HG03571 (cell line): Measurements from ENCODE around the gene CRACR2B.

Source experiments
- ATAC-seq: cut with Tn5 transposase; IDR thresholded peaks from one replicate; pipeline ENCODE4 v1.9.1; 2021; ENCODE audit not compliant: unreplicated experiment

The CRACR2B gene

GRCh38 chr11:850775-851763 is 23.4 kb downstream of the CRACR2B start:
- no peak for ATAC-seq

- no peak for ATAC-seq
Observed at GRCh38 chr11:852762-853161, 25.0 kb downstream of the CRACR2B start.

GRCh38 chr11:853682-854448 is 26.1 kb downstream of the CRACR2B start:
- ATAC-seq: no peak

DNA sequence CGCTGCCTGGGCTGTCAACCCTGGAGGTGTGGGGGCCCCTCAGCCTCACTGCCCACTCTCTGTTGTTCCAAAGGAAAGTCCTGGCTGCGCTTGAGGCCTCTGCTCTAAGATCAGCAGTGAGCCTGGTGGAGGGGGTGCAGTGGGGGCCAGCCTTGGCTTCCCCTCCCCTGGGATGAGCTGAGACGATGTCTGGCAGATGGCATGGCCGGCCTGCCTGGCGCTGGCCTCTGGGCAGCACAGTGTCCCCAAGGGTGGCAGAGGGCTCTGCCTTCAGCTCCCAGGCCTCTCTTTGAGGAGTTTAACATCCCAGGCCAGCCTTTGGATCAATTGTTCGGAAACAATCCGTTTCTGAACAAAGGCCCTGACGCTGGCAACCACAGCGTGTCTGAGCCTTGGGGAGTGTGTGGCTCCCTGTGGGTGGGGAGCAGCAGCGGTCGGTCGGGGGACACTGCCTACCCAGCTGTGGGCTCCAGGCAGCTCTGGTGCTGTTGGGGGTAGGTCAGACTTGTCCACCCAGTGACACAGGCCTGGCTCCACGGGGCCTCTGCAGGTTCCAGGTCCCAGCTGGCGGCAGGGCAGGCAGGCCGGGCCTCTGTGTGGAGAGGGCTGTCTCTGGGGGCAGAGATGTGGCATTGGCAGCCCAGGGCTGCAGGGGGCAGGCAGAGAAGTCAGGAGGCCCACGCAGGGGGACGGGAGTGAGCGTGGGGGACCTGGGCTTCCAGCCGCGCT is 27.0 kb downstream of the CRACR2B start:
- ATAC-seq: no peak

DNA sequence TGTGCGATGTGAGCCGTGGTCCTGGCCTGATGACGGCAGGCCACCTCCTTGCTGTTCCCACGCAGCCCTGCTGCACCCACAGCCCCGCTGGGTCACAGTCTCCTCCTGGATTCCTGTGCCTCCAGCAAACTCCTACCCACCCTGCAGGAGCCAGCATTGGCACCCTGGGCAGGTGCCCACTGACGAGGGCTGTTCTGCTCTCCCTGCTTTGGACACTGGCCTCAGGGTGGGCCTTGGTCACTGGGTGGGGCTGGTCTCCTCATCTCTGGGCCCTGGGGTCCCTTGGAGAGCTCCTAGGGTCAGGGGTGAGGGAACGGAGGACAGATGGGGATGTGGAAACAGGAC is 27.6 kb downstream of the CRACR2B start:
- no peak for ATAC-seq

DNA sequence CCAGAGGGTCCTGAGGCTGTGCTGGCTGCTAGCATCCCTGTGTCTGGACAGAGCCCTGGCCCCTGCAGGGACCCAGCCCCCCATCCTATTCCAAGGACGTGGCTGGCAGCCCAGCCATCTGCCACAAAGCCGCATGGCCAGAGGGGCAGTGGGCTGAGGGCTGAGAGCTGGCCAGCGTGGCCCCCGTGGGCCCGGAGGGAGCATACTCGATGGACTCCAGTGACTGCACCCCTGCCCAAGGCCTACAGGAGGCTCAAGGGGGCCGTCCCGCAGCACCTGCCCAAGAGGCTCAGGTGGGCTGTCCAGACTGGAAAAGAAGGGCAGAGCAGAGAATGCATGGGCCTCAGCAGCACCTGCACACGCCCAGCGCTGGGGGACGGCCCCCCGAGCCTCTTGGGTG is 28.1 kb downstream of the CRACR2B start:
- no peak for ATAC-seq

GRCh38 chr11:856397-856796 is 28.7 kb downstream of the CRACR2B start:
- no peak for ATAC-seq

- ATAC-seq: no peak
Observed at GRCh38 chr11:858053-858761, 30.5 kb downstream of the CRACR2B start.

- ATAC-seq: no peak
Observed at GRCh38 chr11:858762-859339, 31.1 kb downstream of the CRACR2B start.

DNA sequence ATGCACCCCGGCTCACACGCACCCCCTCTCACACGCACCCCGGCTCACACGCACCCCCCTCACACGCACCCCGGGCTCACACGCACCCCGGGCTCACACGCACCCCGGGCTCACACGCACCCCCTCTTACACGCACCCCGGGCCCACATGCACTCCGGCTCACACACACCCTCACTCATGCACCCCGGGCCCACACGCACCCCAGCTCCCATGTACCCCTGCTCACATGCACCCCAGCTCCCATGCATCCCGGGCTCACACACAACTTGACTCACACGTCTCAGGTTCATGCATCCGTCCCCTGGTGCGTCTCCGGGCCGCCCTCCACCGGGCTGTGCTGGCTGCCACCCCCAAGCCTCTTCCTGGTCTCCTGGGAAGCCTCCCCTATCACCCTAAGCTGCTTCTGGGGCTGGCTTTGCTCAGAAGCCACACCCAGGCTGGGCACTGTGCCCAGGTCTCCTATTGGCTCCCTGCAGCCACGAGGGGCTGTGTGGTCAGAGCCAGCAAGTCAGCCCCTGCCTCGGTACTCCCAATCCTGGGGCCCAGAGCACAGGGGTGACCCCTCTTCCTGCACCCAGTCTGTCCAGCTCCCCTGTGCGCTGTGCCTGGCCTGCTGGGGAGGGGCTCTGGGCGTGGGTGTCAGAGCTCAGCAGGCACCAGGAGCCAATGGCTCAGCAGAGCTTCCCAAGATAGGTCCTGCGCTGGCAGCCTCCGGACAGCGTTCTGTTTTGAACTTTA is 31.8 kb downstream of the CRACR2B start:
- ATAC-seq: no peak

DNA sequence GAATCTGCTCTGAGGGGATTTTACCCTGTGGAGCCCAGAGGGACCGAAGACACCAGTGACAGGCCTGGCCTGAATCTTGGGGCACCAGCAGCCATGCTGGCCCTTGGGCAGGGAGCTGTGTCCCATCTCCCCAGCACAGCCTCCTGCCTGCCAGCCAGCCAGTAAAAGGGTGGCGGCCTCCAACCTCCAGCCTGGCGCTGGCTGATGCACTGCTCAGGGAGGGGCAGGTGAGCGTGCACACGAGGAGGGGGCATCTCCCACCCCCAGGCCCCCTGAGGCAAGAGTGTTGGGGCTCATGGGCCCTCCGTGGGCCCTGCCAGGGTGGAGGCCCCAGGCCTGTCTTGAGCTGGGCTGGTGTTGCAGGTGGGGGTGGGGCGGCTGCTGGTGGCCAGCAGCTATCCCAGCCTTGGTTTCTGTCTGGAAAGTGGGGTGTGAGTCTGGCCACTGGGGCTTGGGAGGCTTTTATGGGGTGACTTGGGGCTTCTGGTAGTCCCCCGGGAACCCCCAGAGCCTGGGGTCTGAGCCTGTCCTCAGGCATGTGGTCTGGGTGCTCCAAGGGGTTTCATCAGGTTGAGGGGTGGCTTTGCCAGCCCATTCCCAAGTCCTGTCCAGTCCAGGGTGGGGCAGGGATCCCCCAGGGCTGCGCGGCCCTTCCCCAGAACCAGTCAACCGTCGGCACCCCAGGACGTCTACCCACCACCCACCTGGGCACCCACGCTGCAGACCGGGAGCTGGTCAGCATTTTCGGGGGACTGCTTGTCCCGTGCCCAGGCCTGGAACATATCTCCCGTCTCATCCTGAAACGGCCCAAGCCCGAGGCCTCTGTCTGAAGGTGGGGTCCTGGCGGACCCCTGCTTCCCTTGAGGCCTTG is 32.8 kb downstream of the CRACR2B start:
- ATAC-seq: no peak

DNA sequence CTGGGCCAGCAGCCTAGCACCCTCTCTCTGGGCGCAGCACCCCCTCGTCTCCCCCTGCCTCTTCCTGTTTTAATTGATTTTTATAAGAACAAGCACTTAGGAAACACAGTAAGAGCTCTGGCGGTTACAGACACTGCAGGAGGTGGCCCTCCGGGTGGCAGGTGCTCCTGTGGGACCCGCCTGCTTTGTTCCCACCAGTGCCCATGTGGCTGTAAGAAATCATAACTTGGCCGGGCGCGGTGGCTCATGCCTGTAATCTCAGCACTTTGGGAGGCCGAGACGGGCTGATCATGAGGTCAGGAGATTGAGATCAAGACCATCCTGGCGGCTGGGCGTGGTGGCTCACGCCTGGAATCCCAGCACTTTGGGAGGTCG is 33.4 kb downstream of the CRACR2B start:
- ATAC-seq: no peak

GRCh38 chr11:862081-862661 is 34.5 kb downstream of the CRACR2B start:
- ATAC-seq: no peak

- no peak for ATAC-seq
Observed at GRCh38 chr11:862696-863022, 34.9 kb downstream of the CRACR2B start.

DNA sequence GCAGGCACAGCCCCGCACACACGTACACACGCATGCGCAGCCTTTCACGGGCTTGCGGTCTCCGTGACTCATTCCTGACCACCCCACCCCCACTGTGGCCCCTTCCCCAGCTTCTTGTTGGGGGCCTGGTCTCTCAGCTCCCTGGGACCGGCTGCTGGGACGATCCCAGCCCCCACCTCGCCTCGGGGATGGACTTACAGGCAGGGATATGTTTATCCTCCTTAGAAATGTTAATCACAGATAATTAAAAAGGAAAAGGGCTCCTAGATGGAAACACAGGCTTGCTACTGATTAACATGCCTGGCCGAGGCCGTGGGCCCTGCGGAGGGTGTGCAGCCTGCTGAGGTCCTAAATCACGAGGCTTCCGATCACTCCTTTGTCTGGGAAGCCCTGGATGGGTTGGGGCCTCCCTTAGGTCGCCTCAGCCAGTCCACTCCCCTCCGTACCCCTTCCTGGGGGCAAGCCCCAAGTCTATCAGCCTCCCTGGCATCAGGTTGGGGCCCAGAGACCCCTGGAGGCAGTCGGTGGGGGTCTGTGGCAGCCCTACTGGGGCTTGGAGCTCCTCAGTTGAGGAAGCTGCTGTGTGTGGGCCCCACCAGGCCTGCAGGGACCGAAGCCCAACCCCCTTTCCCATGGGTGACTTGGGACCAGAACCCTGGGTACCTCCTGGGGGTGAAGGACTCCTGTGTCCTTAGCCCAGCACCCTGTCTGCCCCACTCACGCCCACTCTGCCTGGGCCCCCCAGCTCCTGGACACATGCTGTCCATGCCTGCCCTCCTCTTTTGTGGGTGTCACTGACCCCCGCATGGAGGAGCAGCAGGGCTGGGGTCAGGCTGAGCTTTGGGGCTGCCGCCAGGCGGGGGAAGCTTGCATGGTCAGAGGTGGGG is 35.5 kb downstream of the CRACR2B start:
- no peak for ATAC-seq

DNA sequence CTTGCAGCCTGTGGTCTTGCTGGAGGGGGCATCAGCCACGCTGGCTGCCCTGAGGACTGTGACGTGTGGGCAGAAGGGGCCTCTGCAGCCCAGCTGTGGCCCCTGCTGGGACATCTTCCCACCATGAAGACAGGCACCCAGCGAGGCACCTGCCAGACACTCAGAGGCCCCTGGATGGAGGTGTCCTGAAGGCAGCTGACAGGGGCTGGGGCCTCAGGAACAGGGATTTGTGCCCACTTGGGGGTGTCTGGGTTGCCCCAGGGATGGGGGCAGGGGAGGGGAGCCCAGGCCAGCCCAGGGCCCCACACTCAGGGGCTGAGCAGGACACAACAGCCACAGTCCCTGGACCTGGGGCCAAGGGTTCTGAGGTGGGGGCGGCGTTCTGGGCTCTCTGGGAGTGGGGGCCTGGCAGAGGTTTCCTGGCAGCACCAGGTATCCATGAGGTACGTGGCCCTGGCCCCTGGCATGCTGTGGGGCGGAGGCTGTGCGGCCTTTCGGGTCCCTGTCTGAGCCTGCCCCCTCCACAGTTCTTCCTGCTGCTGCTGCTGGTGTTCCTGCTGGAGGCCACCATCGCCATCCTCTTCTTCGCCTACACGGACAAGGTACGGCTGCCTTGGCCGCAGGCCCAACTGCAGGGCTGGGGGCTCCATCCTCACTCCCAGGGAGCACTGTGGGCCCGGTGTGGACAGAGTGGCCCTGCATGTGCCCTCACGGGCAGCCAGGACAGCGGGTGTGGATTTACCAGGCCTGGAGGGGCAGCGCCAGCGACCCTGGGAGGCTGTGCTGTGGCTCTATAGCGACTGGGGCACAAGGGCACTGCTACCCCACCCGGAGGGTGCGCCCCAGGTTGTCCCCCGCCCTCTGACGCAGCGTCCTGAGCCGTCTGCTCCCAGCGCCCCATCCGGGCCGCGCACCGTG is 36.5 kb downstream of the CRACR2B start:
- no peak for ATAC-seq

GRCh38 chr11:864898-865297 is 37.2 kb downstream of the CRACR2B start:
- no peak for ATAC-seq
